22Rv1 (cell line): ENCODE results near the gene IFT81.

Experiments
- CTCF ChIP-seq: fragments of 450-650 bp; IDR thresholded peaks from 2 replicates; pipeline ENCODE4 v1.5.1; 2017; ENCODE audit warnings: mild to moderate bottlenecking
- ZFX ChIP-seq: fragments of 450-650 bp; IDR thresholded peaks from 2 replicates; pipeline ENCODE4 v1.6.1; 2017; ENCODE audit warnings: antibody characterized with exemption, borderline replicate concordance

DNA sequence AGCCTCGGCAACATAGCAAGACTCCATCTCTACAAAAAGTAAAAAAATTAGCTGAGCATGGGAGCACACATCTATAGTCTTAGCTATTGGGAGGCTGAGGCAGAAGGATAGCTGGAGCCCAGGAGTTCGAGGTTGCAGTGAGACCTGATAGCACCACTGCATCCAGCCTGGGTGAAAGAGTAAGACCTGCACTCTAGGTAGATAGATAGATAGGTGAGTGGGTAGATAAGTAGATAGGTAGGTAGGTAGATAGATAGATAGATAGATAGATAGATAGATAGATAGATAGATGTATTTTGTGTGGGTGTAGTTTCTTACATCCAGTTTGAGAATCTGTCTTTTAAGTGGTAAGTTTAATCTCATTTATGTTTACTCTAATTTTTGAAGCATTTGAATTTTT is 72.8 kb downstream of the IFT81 start:
- TF ChIP-seq CTCF: no peak
- no peak for TF ChIP-seq ZFX
